Upper lobe of left lung (tissue), 6 donors: ENCODE data around the gene ITSN1. TPM values are rescaled to one million over a fixed set of nuclear protein-coding genes. Genes with fewer than 3 reads are reported as not detected.

ENCODE experiments used
- ATAC-seq, 2 donors: fragments of 200-7000 bp; cut with Tn5 transposase; one replicate each; pipeline ENCODE4 v1.9.1; 2022; ENCODE audit warnings: mild to moderate bottlenecking in 2 of 2, moderate library complexity in 2 of 2; ENCODE audit not compliant: low FRiP score in 2 of 2
- DNase-seq, 2 donors: peaks; one replicate each; pipeline ENCODE4 v3.0.0-alpha.2; 2019 to 2020
- H3K27ac ChIP-seq, 4 donors: fragments of 200-600 bp; sonication (generic); one replicate each; pipeline ENCODE4 v1.5.1; 2016 to 2019
- H3K27me3 ChIP-seq, 4 donors: fragments of 200-600 bp; sonication (generic); one replicate each; pipeline ENCODE4 v1.5.1; 2017 to 2019
- H3K36me3 ChIP-seq, 4 donors: fragments of 200-600 bp; sonication (generic); one replicate each; pipeline ENCODE4 v1.5.1; 2016 to 2019
- H3K4me1 ChIP-seq, 4 donors: fragments of 200-600 bp; sonication (generic); one replicate each; pipeline ENCODE4 v1.5.1; 2018 to 2019
- H3K4me3 ChIP-seq, 4 donors: fragments of 200-600 bp; sonication (generic); one replicate each; pipeline ENCODE4 v1.5.1; 2017 to 2019; ENCODE audit warnings: mild to moderate bottlenecking in 2 of 4, moderate library complexity in 1 of 4
- H3K9me3 ChIP-seq, 4 donors: fragments of 200-600 bp; sonication (generic); one replicate each; pipeline ENCODE4 v1.5.1; 2018 to 2019
- CTCF ChIP-seq, 6 experiments: fragments of 450-650 bp in 4 of 6; fragments of 200-600 bp in 2 of 6; sonication (generic) in 2 of 6; IDR thresholded peaks; one replicate each; pipeline ENCODE4 v1.5.1; 2016 to 2019; ENCODE audit warnings: antibody characterized with exemption in 6 of 6
- EP300 ChIP-seq, 4 donors: sonication (generic); formaldehyde crosslinking; IDR thresholded peaks; one replicate each; pipeline ENCODE4 v1.5.1; 2017; ENCODE audit warnings: antibody characterized with exemption in 4 of 4, control low read depth in 2 of 4
- POLR2A ChIP-seq, 4 donors: fragments of 450-650 bp; IDR thresholded peaks; one replicate each; pipeline ENCODE4 v1.5.1; 2016 to 2017; ENCODE audit warnings: antibody characterized with exemption in 4 of 4, mild to moderate bottlenecking in 2 of 4
- POLR2AphosphoS5 ChIP-seq, 2 donors: sonication (generic); formaldehyde crosslinking; IDR thresholded peaks; one replicate each; pipeline ENCODE4 v1.5.1; 2017; ENCODE audit warnings: antibody characterized with exemption in 2 of 2
- WGBS, 2 donors: methylation state at CpG; one replicate each; pipeline ENCODE4 v1.1.5; 2017 to 2018; 5-methylcytosine and 5-hydroxymethylcytosine counted together
- total RNA-seq, 6 donors: library from RNA; depleted of rRNA in 4 of 6; stranded (reverse); fragments of >200 nt in 4 of 6; gene quantifications; one replicate each; pipeline versions ENCODE4 v1.1.0 to v1.2.1, GENCODE V29; 2016 to 2021
- donor health status: DM: no; HTN: no; CAD: no; lungs with moderate emphysema.
- donor health status: DM: no; HTN: yes; CAD: no; lungs with severe emphysema.

Gene ITSN1
- total RNA-seq, 6 donors from 2014 or later, result 19.3 to 103 (median 38.7) TPM

GRCh38 chr21:33729641-33730040 is 87.3 kb downstream of the ITSN1 start:
- no peak for DNase-seq
- no peak for ATAC-seq
- H3K4me3 ChIP-seq, result no peak overlapping the region
- TF ChIP-seq POLR2A (IDR thresholded peaks at IDR 0.05) (no peak), EP300 (IDR thresholded peaks at IDR 0.05) (no peak)
- no peaks in the 10 kb centered on the region for H3K4me1 ChIP-seq
- no peaks in the 10 kb centered on the region for H3K9me3 ChIP-seq
- H3K27ac ChIP-seq, result no peak overlapping the region
- H3K36me3 ChIP-seq, result peaks cover 0 to 1% (median 0%) of the 10 kb centered on the region in 4 donors
- H3K27me3 ChIP-seq, result no peaks in the 10 kb centered on the region
- 59 to 70% methylated on average over 2 of the region's 2 CpGs for WGBS, 2 donors

- no peak for TF ChIP-seq POLR2A (IDR thresholded peaks at IDR 0.05)
- no peak for TF ChIP-seq POLR2AphosphoS5 (IDR thresholded peaks at IDR 0.05)
- no peak for TF ChIP-seq CTCF (IDR thresholded peaks at IDR 0.05)
- TF ChIP-seq EP300 (IDR thresholded peaks at IDR 0.05), result no peak
These were observed 89.1 kb downstream of the ITSN1 start for GRCh38 chr21:33731447-33731846.

GRCh38 chr21:33732038-33732437 is 89.7 kb downstream of the ITSN1 start:
- H3K27ac ChIP-seq, result no peak overlapping the region
- TF ChIP-seq EP300 (IDR thresholded peaks at IDR 0.05) (no peak), POLR2A (IDR thresholded peaks at IDR 0.05) (no peak), POLR2AphosphoS5 (IDR thresholded peaks at IDR 0.05) (no peak), CTCF (IDR thresholded peaks at IDR 0.05) (no peak)
- H3K9me3 ChIP-seq, result no peaks in the 10 kb centered on the region
- no peaks in the 10 kb centered on the region for H3K27me3 ChIP-seq
- H3K36me3 ChIP-seq, result peaks cover 0 to 3% (median 0%) of the 10 kb centered on the region in 4 donors
- DNase-seq (no peak), ATAC-seq (no peak)
- WGBS, 2 donors, result 81 to 83% methylated on average over 3 of the region's 3 CpGs
- no peak overlapping the region for H3K4me3 ChIP-seq
- no peaks in the 10 kb centered on the region for H3K4me1 ChIP-seq

More at GRCh38 chr21:33731447-33731846, 89.1 kb downstream of the ITSN1 start:
- no peaks in the 10 kb centered on the region for H3K27me3 ChIP-seq
- ATAC-seq (no peak), DNase-seq (no peak)
- no peak overlapping the region for H3K4me3 ChIP-seq
- 94% methylated on average over 3 of the region's 3 CpGs for WGBS, 2 donors
- no peaks in the 10 kb centered on the region for H3K36me3 ChIP-seq
- no peak overlapping the region for H3K27ac ChIP-seq
- no peaks in the 10 kb centered on the region for H3K9me3 ChIP-seq
- H3K4me1 ChIP-seq, result no peaks in the 10 kb centered on the region

- ATAC-seq (no peak), DNase-seq (no peak)
- H3K36me3 ChIP-seq, result peaks cover 0 to 4% (median 0%) of the 10 kb centered on the region in 4 donors
- no peaks in the 10 kb centered on the region for H3K9me3 ChIP-seq
- WGBS, 2 donors, result 64 to 65% methylated on average over 2 of the region's 2 CpGs
- no peak for TF ChIP-seq POLR2AphosphoS5 (IDR thresholded peaks at IDR 0.05)
- no peak for TF ChIP-seq EP300 (IDR thresholded peaks at IDR 0.05)
- no peak for TF ChIP-seq POLR2A (IDR thresholded peaks at IDR 0.05)
- no peak for TF ChIP-seq CTCF (IDR thresholded peaks at IDR 0.05)
- H3K4me3 ChIP-seq, result no peak overlapping the region
- no peaks in the 10 kb centered on the region for H3K4me1 ChIP-seq
- no peaks in the 10 kb centered on the region for H3K27me3 ChIP-seq
- no peak overlapping the region for H3K27ac ChIP-seq
These were observed 91.3 kb downstream of the ITSN1 start for GRCh38 chr21:33733601-33734000.

- Histone ChIP-seq H3K27me3 (no peaks in the 10 kb centered on the region), H3K4me3 (no peak overlapping the region), H3K36me3 (peaks cover 0 to 4% (median 0%) of the 10 kb centered on the region in 4 donors), H3K27ac (no peak overlapping the region), H3K4me1 (no peaks in the 10 kb centered on the region), H3K9me3 (no peaks in the 10 kb centered on the region)
- ATAC-seq, result no peak
- no peak for DNase-seq
- 78 to 82% methylated on average over 3 of the region's 3 CpGs for WGBS, 2 donors
- TF ChIP-seq CTCF (IDR thresholded peaks at IDR 0.05) (no peak), EP300 (IDR thresholded peaks at IDR 0.05) (no peak), POLR2A (IDR thresholded peaks at IDR 0.05) (no peak), POLR2AphosphoS5 (IDR thresholded peaks at IDR 0.05) (no peak)
These were observed 92.0 kb downstream of the ITSN1 start for GRCh38 chr21:33734291-33734690.
